ENCODE data around the gene RAMP3.
"Not testable (repeated sequence)": the region's sequence is repeated elsewhere in the genome, so short reads cannot be mapped to it uniquely, and the experiment has no call there.

RAMP3 gene

GRCh38 chr7:45158471-45158870 lies 880 bp downstream of the RAMP3 start:
- DNase-seq = no peak

- DNase-seq = no peak
Measured at GRCh38 chr7:45159296-45159695, 1.7 kb downstream of the RAMP3 start.

- DNase-seq = no peak
Measured at GRCh38 chr7:45160417-45160881, 2.9 kb downstream of the RAMP3 start.

GRCh38 chr7:45161138-45161537 lies 3.5 kb downstream of the RAMP3 start:
- no peak for DNase-seq

GRCh38 chr7:45161842-45162241 lies 4.3 kb downstream of the RAMP3 start:
- DNase-seq = no peak

- no peak for DNase-seq
Measured at GRCh38 chr7:45162311-45162845, 4.8 kb downstream of the RAMP3 start.

- no peak for DNase-seq
Measured at GRCh38 chr7:45162943-45163691, 5.5 kb downstream of the RAMP3 start.

- no peak for DNase-seq
Measured at GRCh38 chr7:45163692-45164052, 6.1 kb downstream of the RAMP3 start.

- DNase-seq = not testable (repeated sequence)
Measured at GRCh38 chr7:45164271-45164670, 6.7 kb downstream of the RAMP3 start.

- no peak for DNase-seq
Measured at GRCh38 chr7:45165857-45166256, 8.3 kb downstream of the RAMP3 start.

- DNase-seq = no peak
Measured at GRCh38 chr7:45171946-45172345, 14.4 kb downstream of the RAMP3 start.

- DNase-seq = no peak
Measured at GRCh38 chr7:45173596-45174327, 16.2 kb downstream of the RAMP3 start.

GRCh38 chr7:45174328-45174610 lies 16.7 kb downstream of the RAMP3 start:
- no peak for DNase-seq

- no peak for DNase-seq
Measured at GRCh38 chr7:45174966-45175765, 17.6 kb downstream of the RAMP3 start.

GRCh38 chr7:45176091-45176490 lies 18.5 kb downstream of the RAMP3 start:
- no peak for DNase-seq

- DNase-seq = no peak
Measured at GRCh38 chr7:45176886-45177731, 19.5 kb downstream of the RAMP3 start.

- DNase-seq = no peak
Measured at GRCh38 chr7:45177801-45178200, 20.2 kb downstream of the RAMP3 start.

GRCh38 chr7:45178241-45179225 lies 20.9 kb downstream of the RAMP3 start:
- no peak for DNase-seq

GRCh38 chr7:45179666-45180065 lies 22.1 kb downstream of the RAMP3 start:
- DNase-seq = no peak

- DNase-seq = no peak
Measured at GRCh38 chr7:45180084-45180986, 22.7 kb downstream of the RAMP3 start.
